Muscle of leg (tissue), 11 donors: ENCODE results near the gene BTBD9. TPM values are rescaled to one million over a fixed set of nuclear protein-coding genes. Genes with fewer than 3 reads are reported as not detected.

Experiments used
- DNase-seq: peaks from one replicate; pipeline ENCODE4 v3.0.0; 2013
- H3K27ac ChIP-seq: one replicate; pipeline ENCODE4 v1.5.1; 2013; ENCODE audit warnings: mild to moderate bottlenecking, low read length, control low read depth
- H3K27me3 ChIP-seq: one replicate; pipeline ENCODE4 v1.6.1; 2013; ENCODE audit warnings: low read length; ENCODE audit not compliant: control insufficient read depth, insufficient read depth
- H3K36me3 ChIP-seq: one replicate; pipeline ENCODE4 v1.6.1; 2013; ENCODE audit warnings: low read length; ENCODE audit not compliant: control insufficient read depth, insufficient read depth
- H3K4me1 ChIP-seq: one replicate; pipeline ENCODE4 v1.6.1; 2013; ENCODE audit warnings: low read length; ENCODE audit not compliant: control insufficient read depth, insufficient read depth
- H3K4me3 ChIP-seq: one replicate; pipeline ENCODE4 v1.5.1; 2013; ENCODE audit warnings: low read length, control low read depth
- H3K9me3 ChIP-seq: replicated peaks from 2 replicates; pipeline ENCODE4 v1.6.1; 2013; ENCODE audit warnings: low read depth, low read length; ENCODE audit not compliant: control insufficient read depth
- WGBS: methylation state at CpG from one replicate; pipeline ENCODE4 v1.1.5; 2013; ENCODE audit warnings: missing lambda C conversion rate; ENCODE audit not compliant: insufficient coverage; 5-methylcytosine and 5-hydroxymethylcytosine counted together
- polyA plus RNA-seq, 8 donors: library from polyadenylated mRNA; unstranded; fragments of 120-200 nt; gene quantifications; one replicate each; pipeline versions ENCODE4 v1.2.1 to v1.2.3, GENCODE V29; 2013; ENCODE audit warnings: inconsistent platforms in 1 of 8, low replicate concordance in 1 of 8; ENCODE audit not compliant: insufficient read length in 8 of 8, insufficient read depth in 1 of 8
- total RNA-seq: library from RNA; stranded (reverse); fragments of 120-200 nt; gene quantifications from one replicate; pipeline ENCODE4 v1.2.4, GENCODE V29; 2013

BTBD9 gene
- total and polyA plus RNA-seq, 9 donors = 6.5 to 10.5 (median 8.2) TPM

- Histone ChIP-seq H3K9me3 (peaks cover 4% of the 10 kb centered on the region), H3K27ac (no peak overlapping the region), H3K36me3 (no peaks in the 10 kb centered on the region), H3K4me1 (no peaks in the 10 kb centered on the region), H3K27me3 (no peaks in the 10 kb centered on the region), H3K4me3 (no peak overlapping the region)
- WGBS = no CpG with 5 or more reads among the region's 2 CpGs
- no peak for DNase-seq
These were observed 193.8 kb downstream of the BTBD9 start for GRCh38 chr6:38445925-38446324.

- Histone ChIP-seq H3K27me3 (no peaks in the 10 kb centered on the region), H3K36me3 (no peaks in the 10 kb centered on the region), H3K4me1 (no peaks in the 10 kb centered on the region), H3K4me3 (no peak overlapping the region), H3K9me3 (peaks cover 4% of the 10 kb centered on the region), H3K27ac (no peak overlapping the region)
- no peak for DNase-seq
These were observed 194.4 kb downstream of the BTBD9 start for GRCh38 chr6:38445336-38445735.

DNA sequence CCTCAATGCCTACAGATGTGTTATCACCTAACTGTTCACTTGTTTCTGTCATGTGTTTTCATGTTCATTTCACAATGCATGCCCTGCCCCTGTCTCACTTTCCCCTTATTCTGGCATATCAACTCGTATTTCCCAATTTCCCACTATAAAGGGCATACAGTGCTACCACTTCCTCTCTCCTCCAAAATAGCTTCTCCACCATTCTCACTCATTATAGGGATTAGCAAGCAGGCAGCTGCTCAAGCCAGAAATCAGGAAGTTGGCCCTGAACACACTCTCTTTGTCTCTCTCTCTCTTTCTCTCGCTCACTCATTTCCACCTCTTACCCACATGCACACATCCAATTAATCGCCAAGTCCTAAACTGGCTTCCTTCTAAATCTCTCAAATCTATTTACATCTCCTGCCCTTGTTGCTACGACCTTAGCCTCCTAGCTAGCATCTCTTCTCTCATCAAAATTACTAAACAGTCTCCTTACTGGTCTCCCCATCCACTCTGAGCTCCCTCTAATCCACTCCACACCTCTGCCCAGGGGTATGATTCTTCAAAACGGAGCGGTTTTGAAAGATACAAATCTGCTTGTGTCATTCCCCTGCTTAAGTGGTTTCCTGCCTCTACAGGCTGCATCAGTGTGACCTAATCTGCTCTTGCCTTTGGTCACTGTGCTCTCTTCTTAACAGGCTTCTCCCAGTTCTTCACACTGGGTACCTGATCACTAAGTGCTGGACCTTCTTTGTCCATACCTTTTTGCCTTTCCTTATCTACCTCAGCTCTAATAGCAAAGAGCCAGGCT, 196.2 kb downstream of the BTBD9 start:
- 62% methylated on average over 6 of the region's 6 CpGs for WGBS
- H3K9me3 ChIP-seq = no peaks in the 10 kb centered on the region
- no peaks in the 10 kb centered on the region for H3K4me1 ChIP-seq
- no peaks in the 10 kb centered on the region for H3K27me3 ChIP-seq
- H3K4me3 ChIP-seq = no peak overlapping the region
- H3K36me3 ChIP-seq = no peaks in the 10 kb centered on the region
- no peak overlapping the region for H3K27ac ChIP-seq
- peak; percentile 44 for DNase-seq

- Histone ChIP-seq H3K4me3 (no peak overlapping the region), H3K27ac (no peak overlapping the region), H3K9me3 (no peaks in the 10 kb centered on the region), H3K27me3 (no peaks in the 10 kb centered on the region), H3K4me1 (no peaks in the 10 kb centered on the region), H3K36me3 (no peaks in the 10 kb centered on the region)
- WGBS = 13% methylated on average over 1 of the region's 1 CpG
- DNase-seq = no peak
These were observed 201.6 kb downstream of the BTBD9 start for GRCh38 chr6:38438097-38438496.

DNA sequence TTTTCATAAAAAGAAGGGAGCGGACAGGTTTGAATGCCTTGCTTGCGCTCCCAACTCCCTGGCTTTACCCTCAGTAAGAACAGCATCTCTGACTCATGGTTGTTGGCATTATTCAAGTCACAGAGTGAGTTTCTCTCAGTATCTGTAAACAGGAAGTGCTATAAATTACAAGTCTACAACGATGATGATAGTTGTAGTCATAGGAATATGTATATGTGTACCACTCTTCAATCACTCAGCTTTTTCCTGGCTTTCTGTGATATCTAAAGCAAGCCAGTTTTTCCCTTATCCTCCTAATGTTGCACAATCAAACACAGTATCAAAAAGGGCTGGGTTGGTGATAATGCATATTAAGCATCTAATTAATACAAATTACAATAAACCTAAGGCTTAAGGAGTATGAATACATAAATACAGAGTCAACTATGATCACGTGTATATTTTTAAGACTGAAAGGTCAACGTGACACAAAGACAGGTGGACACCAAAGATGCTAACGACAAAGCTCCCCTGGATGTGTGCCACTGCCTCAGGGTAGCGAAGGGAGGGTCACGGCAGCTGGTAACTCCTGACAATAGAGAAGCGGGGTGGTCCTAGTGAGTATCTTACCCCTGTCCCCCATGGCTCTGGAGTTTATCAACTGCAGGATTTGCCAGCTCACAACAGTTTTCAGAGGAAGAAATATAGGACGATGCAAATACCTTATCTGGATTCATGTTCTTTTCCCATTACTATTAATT, 202.8 kb downstream of the BTBD9 start:
- H3K27ac ChIP-seq = no peak overlapping the region
- 83% methylated on average over 5 of the region's 10 CpGs for WGBS
- DNase-seq = peak; percentile 18
- H3K4me3 ChIP-seq = no peak overlapping the region
- H3K4me1 ChIP-seq = no peaks in the 10 kb centered on the region
- H3K27me3 ChIP-seq = no peaks in the 10 kb centered on the region
- H3K9me3 ChIP-seq = peaks cover 2% of the 10 kb centered on the region
- no peaks in the 10 kb centered on the region for H3K36me3 ChIP-seq

DNA sequence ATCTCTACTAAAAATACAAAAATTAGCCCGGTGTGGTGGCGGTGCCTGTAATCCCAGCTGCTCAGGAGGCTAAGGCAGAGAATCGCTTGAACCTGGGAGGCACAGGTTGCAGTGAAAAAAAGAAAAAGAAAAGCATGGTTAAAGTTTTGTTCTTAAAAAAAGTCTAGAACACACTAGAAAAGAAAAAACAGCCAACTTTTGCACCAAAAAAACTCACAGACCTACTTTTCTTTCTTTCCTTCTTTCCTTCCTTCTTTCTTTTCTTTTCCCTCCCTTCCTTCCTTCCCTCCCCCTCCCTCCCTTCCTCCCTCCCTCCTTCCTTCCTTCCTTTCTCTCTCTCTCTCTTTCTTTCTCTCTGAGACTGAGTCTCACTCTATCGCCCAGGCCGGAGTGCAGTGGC, 204.4 kb downstream of the BTBD9 start:
- Histone ChIP-seq H3K27me3 (no peaks in the 10 kb centered on the region), H3K27ac (no peak overlapping the region), H3K9me3 (peaks cover 2% of the 10 kb centered on the region), H3K4me1 (no peaks in the 10 kb centered on the region), H3K36me3 (no peaks in the 10 kb centered on the region), H3K4me3 (no peak overlapping the region)
- WGBS = no CpG with 5 or more reads among the region's 5 CpGs
- DNase-seq = no peak

GRCh38 chr6:38434051-38434450, 205.7 kb downstream of the BTBD9 start:
- no peak for DNase-seq
- H3K27ac ChIP-seq = no peak overlapping the region
- no CpG with 5 or more reads among the region's 1 CpG for WGBS

DNA sequence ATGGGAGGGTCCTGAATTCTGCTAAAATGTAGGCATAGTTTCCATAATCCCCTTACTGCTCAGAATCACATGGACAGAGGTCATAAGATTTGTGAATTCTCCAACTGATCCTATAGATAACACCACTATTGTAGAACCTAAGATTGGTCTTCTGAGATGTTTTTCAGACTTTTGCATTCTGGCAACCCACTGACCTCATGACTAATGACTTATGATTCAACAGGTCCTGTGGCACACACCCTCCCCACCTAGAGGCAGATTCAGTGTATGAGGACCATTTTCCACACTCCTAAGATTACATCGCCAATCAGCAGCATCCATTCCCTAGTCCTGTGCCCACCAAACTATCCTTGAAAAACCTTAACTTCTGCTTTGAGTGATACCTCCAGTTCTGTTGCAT, 207.2 kb downstream of the BTBD9 start:
- Histone ChIP-seq H3K9me3 (peaks cover 2% of the 10 kb centered on the region), H3K36me3 (no peaks in the 10 kb centered on the region), H3K27ac (no peak overlapping the region), H3K4me1 (no peaks in the 10 kb centered on the region), H3K27me3 (no peaks in the 10 kb centered on the region), H3K4me3 (no peak overlapping the region)
- DNase-seq = no peak
- WGBS = 67% methylated on average over 1 of the region's 1 CpG

More at GRCh38 chr6:38434051-38434450, 205.7 kb downstream of the BTBD9 start:
- Histone ChIP-seq H3K27me3 (no peaks in the 10 kb centered on the region), H3K36me3 (no peaks in the 10 kb centered on the region), H3K4me3 (no peak overlapping the region), H3K9me3 (peaks cover 2% of the 10 kb centered on the region), H3K4me1 (no peaks in the 10 kb centered on the region)

DNA sequence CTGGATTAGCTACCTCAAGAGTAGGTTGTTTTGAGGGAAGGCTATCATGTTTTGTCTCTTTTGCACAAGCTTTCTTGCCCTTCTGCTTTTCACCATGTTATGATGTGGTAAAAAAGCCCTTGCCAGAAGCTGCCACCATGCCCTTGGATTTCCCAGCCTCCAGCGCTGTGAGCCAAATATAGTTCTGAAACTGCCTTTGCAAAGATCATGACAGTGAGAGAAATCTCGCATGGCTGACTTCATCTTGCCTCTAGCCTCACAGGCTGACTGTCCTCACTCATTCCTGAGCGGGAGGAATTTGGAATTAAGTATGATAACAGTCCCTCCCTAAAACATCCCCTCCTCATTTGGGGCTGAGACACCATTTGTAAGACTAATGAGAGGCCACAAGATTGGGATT, 207.7 kb downstream of the BTBD9 start:
- Histone ChIP-seq H3K27me3 (no peaks in the 10 kb centered on the region), H3K4me3 (no peak overlapping the region), H3K36me3 (no peaks in the 10 kb centered on the region), H3K4me1 (no peaks in the 10 kb centered on the region), H3K9me3 (peaks cover 2% of the 10 kb centered on the region), H3K27ac (no peak overlapping the region)
- DNase-seq = no peak
- no CpG with 5 or more reads among the region's 3 CpGs for WGBS

DNA sequence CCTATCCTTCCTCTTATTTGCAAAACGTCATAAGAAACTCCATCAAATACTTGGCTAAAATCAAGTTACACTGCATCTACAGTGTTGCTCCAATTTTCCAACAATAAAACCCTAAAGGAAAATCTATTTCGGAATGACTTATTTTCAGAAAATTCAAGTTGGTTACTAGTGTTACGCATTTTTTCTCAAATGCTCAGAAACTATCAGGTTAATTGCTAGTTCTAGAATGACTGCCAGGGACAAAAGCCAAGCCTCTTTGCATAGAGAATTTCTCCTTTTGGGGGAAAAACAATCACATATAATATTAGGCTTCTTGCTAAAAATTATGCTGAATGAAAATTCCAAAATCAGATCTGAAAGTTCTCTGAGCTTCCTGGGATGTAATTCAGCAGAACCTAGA, 210.2 kb downstream of the BTBD9 start:
- no peaks in the 10 kb centered on the region for H3K4me1 ChIP-seq
- 60% methylated on average over 1 of the region's 3 CpGs for WGBS
- no peak overlapping the region for H3K27ac ChIP-seq
- H3K36me3 ChIP-seq = no peaks in the 10 kb centered on the region
- H3K27me3 ChIP-seq = no peaks in the 10 kb centered on the region
- peaks cover 2% of the 10 kb centered on the region for H3K9me3 ChIP-seq
- DNase-seq = peak; percentile 73
- no peak overlapping the region for H3K4me3 ChIP-seq
